ENCODE measurements around the gene ACACB. TPM values are rescaled to one million over a fixed set of nuclear protein-coding genes. Genes with fewer than 3 reads are reported as not detected.

ACACB gene
- total RNA-seq, 1 donor = 3.9 TPM

- TF ChIP-seq CTCF (IDR thresholded peaks at IDR 0.05; ENCODE audit: insufficient read depth, low read depth, low read length) = no peak
- DNase-seq (ENCODE audit: low read depth) = no peak
- no peak overlapping the region for H3K4me3 ChIP-seq (ENCODE audit: low read depth, low read length)
Observed at GRCh38 chr12:109309381-109310246, 193.2 kb downstream of the ACACB start.

GRCh38 chr12:109310247-109311125 lies 194.1 kb downstream of the ACACB start:
- TF ChIP-seq CTCF (IDR thresholded peaks at IDR 0.05; ENCODE audit: insufficient read depth, low read depth, low read length) = no peak
- no peak overlapping the region for H3K4me3 ChIP-seq (ENCODE audit: low read depth, low read length)
- no peak for DNase-seq (ENCODE audit: low read depth)

Other genes starting within 250 kb of the ACACB start
- not detected in 2 replicates for gene DAO, start 236.5 kb upstream of the ACACB start, total RNA-seq
- not detected in 2 replicates for gene SVOP, start 95.5 kb upstream of the ACACB start, total RNA-seq
- 8.4 and 9.1 TPM in 2 replicates for gene USP30, start 64.0 kb upstream of the ACACB start, total RNA-seq
- gene ALKBH2, start 23.1 kb upstream of the ACACB start, total RNA-seq = 13.2 and 16.0 TPM in 2 replicates
- 16.4 and 31.5 TPM in 2 replicates for gene UNG, start 19.0 kb upstream of the ACACB start, total RNA-seq
- not detected in 2 replicates for gene FOXN4, start 192.7 kb downstream of the ACACB start, total RNA-seq
- not detected in 2 replicates for gene MYO1H, start 231.3 kb downstream of the ACACB start, total RNA-seq